ENCODE data around the gene MRPS30.
"Not testable (repeated sequence)": the region's sequence is repeated elsewhere in the genome, so short reads cannot be mapped to it uniquely, and the experiment has no call there.

Gene MRPS30

GRCh38 chr5:44824662-44825061 lies 15.9 kb downstream of the MRPS30 start:
- DNase-seq: not testable (repeated sequence)

DNA sequence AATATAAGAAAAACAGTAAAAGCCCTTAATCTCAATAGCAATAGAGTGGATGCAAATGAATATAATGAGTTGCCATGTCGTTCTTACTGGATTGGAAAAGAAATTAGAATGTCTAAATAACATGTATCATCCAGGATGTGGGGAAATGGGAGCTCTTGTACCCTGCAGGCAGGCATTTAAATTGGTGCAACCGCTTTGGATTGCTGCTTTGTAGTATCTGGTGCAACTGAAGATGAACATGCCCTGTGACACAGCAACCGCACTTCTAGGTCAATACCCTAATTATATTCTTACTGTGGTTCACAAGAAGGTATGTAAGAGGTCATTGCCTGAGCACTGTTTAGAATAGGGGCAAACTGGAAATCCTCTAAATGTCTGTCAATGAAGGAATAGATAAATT lies 18.9 kb downstream of the MRPS30 start:
- DNase-seq: no peak

DNA sequence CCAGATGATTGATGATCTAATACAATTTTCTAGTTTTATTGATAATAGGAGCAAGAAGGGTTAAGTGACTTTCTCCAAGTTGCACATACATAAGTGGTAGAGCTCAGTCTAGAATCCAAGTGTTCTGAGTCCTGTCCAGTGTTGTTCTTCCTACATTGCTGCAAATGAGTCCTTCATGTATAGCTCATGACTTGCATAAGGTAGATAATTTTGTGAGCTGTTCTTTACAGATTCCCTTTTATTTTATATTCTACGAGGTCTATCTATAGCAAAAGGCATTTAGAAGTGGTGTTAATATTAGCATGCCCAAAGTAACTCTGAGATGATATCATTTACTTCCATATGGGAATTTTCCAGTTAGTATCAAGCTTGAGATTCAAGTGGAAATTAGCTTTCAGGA lies 20.0 kb downstream of the MRPS30 start:
- DNase-seq: no peak

DNA sequence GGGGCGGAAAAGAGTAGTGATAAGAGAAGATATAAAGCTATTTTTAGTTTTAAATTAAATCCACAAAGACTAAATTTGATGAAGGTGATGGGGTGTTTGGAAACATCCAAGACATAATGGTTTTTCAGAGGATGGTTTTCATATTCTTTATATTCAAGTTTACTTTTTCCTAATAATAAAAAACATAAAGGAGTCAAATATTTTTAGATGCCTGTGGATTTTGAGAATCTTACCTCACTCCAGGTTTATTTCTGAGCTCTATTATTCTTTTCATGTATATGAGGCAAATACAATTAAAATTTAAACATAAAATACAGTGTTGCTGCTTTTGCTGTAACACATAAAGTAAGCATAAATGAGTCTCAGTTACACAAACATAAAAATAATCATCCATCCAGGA lies 22.2 kb downstream of the MRPS30 start:
- DNase-seq: no peak

DNA sequence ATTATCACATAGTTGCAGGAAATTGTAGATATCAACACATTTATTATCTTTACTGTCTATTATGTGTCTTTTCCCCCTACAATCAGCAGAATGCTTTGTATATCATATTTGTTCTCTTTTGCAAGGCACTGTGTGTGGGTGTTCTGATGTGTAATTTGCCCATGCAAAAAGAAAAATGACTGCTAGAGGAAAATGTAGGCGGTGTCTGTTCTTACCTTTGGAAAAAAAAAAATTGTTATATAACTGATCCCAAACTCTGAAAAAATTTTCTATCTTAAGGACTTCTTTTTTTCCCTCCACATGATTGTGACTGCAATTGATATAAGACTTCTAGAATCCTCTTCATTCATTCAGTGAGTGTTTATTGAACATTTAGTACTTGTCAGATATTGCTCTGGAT lies 24.5 kb downstream of the MRPS30 start:
- DNase-seq: no peak

- DNase-seq: no peak
These were observed 26.9 kb downstream of the MRPS30 start for GRCh38 chr5:44835693-44836092.

DNA sequence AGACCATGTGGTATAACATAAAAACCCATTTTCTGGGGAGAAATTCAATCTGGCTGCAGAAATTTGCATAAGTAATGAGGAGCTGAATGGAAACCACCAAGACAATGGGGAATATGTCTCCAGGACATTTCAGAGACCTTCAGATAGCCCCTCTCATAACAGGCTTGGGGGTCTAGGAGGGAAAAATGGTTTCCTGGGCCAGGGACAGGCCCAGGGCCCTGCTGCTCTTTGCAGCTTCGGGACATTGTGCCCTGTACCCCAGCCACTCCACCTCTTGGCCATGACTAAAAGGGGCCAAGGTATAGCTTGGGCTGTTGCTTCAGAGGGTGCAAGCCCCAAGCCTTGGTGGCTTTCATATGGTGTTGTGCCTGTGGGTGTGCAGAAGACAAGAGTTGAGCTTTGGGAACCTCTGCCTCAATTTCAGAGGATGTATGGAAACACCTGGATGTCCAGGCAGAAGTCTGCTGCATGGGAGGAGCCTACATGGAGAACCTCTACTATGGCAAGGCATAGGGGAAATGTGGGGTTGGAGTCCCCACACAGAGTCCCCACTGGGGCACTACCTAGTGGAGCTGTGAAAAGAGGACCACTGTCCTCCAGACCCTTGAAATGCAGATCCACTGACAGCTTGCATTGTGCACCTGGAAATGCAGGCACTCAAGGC lies 30.4 kb downstream of the MRPS30 start:
- no peak for DNase-seq

DNA sequence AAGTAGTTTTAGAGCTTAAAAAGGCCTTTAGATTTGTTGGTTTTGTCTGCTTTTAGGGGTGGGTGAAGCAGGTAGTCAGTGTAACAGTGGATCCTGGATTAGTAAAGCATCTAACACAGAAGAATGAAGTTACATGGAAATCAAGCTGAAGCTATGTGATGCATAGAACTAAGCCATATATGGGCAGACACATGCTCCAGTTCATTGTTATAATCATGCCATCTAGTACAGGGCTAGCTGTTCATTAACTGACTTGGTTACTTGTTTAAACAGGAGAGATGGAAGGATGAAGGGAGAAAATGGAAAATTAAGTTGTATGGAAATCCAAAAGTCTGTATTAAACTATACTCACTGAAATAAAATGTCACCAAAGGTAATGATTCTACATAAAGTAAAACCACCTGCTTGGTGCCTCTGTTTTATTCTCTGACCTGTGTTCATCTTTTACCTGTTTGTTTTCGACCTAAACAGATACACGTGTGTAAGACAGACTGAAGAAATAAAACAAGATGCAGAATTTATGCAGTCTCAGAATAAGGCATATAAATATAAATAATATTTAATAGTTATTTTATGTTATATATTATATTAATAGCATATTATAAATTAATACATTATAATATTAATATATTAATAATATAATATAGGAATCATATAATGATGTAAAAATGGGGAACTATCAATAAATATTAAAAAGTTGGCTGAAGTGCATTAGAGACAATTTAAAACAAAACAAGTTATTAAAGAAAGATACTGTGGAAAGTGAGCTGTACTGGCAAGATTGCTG lies 33.9 kb downstream of the MRPS30 start:
- DNase-seq: no peak

- DNase-seq: no peak
These were observed 36.0 kb downstream of the MRPS30 start for GRCh38 chr5:44844744-44845143.

DNA sequence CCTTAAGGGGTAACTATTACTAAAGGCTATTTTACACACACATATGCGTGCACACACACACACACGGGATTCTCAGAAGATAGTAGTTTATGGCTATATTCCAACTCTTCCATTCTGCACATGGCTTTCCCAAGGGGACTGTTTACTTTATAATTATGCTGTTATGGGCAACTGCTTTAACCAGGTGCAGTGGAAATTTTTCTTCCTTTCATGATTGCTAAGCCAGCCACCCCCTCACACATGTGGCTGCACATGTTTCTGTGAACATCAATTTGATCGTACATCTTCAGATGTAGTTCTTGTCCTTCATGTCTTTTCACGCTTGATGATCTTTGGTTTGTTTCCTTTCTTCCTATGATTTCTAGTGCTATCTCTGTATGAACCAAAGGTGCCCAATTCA lies 37.0 kb downstream of the MRPS30 start:
- no peak for DNase-seq

- DNase-seq: no peak
These were observed 38.6 kb downstream of the MRPS30 start for GRCh38 chr5:44847206-44847852.

- no peak for DNase-seq
These were observed 51.5 kb downstream of the MRPS30 start for GRCh38 chr5:44860267-44860666.

DNA sequence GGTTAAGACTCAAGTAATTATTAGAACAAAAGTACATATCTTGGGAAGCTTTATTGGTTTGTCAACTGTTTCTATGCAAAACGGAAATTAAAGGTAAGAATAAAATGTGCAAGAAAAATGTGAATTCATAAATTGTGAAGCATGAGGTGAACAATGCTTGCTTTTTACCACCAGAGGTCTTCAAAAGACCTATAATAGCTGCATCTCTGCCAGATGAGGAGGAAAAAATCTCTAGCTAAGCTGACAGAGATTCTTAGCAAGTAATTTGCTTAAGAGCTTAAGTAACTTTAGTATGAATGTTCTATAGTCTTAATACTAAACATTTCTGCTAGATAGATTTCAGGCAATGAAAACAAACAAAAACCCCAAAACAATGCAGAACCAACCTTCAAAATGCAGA lies 54.1 kb downstream of the MRPS30 start:
- DNase-seq: no peak
